GM12891 (cell line): Measurements from ENCODE around the gene ESYT2.

ENCODE experiments used
- DNase-seq: peaks from one replicate; pipeline ENCODE4 v3.0.0; 2011; ENCODE audit warnings: low spot score; ENCODE audit not compliant: insufficient read length
- FAIRE-seq: peaks from 2 replicates; lab custom pipeline; 2011; peaks lifted over from hg19 to GRCh38; lab: Jason Lieb, UNC
- PAX5 ChIP-seq: IDR thresholded peaks from 2 replicates; pipeline ENCODE4 v1.6.1; 2011; ENCODE audit warnings: low read length, moderate library complexity, mild to moderate bottlenecking; ENCODE audit not compliant: insufficient read depth, severe bottlenecking
- POLR2A ChIP-seq: IDR thresholded peaks from 2 replicates; pipeline ENCODE4 v1.6.1; 2011; ENCODE audit warnings: low read depth, low read length, control low read depth
- POLR2AphosphoS5 ChIP-seq: IDR thresholded peaks from 2 replicates; pipeline ENCODE4 v1.6.1; 2011; ENCODE audit warnings: low read depth, low read length, control low read depth
- POU2F2 ChIP-seq: IDR thresholded peaks from 2 replicates; pipeline ENCODE4 v1.6.1; 2011; ENCODE audit warnings: low read depth, mild to moderate bottlenecking, control low read depth, low read length, moderate library complexity
- SPI1 ChIP-seq: IDR thresholded peaks from 2 replicates; pipeline ENCODE4 v1.6.1; 2011; ENCODE audit warnings: low read depth, low read length, control low read depth
- TAF1 ChIP-seq: IDR thresholded peaks from 2 replicates; pipeline ENCODE4 v1.6.1; 2011; ENCODE audit warnings: low read depth, low read length, control low read depth

Gene ESYT2

DNA sequence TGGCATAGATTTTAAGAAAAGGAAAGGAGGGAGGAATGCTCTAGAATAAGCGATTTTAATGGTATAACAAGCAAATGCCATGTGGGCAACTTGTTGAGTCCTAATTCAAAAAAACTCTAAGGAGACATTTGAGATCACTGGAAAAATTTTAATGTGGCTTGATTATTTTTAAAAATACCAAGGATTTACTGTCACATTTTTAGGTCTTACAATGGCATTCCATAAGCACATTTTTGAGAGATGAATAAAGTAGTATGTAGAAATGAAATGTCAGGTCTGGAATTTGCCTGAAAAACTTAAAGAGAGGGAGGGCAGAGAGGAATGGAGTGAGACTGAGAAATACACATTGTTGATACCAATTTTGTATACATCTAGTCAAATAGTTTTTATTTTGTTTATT, 145.0 kb downstream of the ESYT2 start:
- no peak for TF ChIP-seq SPI1
- TF ChIP-seq POLR2A: no peak
- no peak for TF ChIP-seq PAX5
- no peak for TF ChIP-seq POLR2AphosphoS5
- TF ChIP-seq POU2F2: no peak
- no peak for TF ChIP-seq TAF1
- no peak for DNase-seq
- no peak for FAIRE-seq

DNA sequence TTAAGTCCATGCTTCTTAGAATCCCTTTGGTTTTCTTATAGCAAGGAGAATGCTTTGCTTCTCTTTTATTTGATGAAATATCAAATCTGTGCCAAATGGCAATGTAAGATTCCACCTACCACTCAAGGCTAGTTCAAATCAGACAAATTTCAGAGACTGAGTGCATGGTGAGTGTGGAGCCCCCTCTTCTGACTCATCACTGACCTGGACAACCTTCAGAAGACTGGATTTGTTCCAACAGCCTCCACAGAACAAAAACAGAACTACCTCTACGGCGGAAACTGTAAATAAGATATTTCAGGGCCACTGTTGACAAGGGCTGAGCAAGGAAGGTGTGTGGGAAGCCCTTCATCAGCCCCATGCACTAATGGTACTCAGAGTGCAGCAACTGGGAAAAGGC, 145.8 kb downstream of the ESYT2 start:
- DNase-seq (no peak), FAIRE-seq (no peak)
- TF ChIP-seq POLR2A (no peak), POLR2AphosphoS5 (no peak), POU2F2 (no peak), PAX5 (no peak), SPI1 (no peak), TAF1 (no peak)

DNA sequence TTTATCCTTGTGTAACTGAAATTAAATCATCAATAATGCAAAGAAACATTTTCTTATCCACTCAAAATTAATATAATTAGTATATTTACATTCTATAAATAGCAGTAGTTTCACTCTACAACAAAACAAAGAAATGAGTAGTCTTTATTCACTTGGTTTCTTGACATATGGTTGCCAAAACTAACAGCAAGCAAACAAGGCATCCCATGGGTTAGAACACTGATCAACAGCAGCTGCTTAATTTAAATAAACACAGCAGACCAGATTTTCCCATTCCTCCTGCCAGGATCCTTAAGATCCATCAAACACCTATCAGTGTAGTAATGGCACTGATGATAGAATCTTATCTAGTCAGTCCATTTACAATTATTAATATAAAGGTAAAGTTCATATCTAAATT, 146.9 kb downstream of the ESYT2 start:
- no peak for DNase-seq
- no peak for FAIRE-seq
- TF ChIP-seq POU2F2 (no peak), POLR2AphosphoS5 (no peak), POLR2A (no peak), TAF1 (no peak), PAX5 (no peak), SPI1 (no peak)
